ENCODE results near the gene AR.

DNA sequence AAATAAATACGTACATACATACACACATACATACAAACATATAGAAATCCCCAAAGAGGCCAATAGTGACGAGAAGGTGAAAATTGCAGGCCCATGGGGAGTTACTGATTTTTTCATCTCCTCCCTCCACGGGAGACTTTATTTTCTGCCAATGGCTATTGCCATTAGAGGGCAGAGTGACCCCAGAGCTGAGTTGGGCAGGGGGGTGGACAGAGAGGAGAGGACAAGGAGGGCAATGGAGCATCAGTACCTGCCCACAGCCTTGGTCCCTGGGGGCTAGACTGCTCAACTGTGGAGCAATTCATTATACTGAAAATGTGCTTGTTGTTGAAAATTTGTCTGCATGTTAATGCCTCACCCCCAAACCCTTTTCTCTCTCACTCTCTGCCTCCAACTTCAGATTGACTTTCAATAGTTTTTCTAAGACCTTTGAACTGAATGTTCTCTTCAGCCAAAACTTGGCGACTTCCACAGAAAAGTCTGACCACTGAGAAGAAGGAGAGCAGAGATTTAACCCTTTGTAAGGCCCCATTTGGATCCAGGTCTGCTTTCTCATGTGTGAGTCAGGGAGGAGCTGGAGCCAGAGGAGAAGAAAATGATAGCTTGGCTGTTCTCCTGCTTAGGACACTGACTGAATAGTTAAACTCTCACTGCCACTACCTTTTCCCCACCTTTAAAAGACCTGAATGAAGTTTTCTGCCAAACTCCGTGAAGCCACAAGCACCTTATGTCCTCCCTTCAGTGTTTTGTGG, 180.7 kb downstream of the AR start:
- no peak for TF ChIP-seq POLR2A (IDR thresholded peaks at IDR 0.05; ENCODE audit: low read depth, low read length)
- TF ChIP-seq TAF1 (IDR thresholded peaks at IDR 0.05; ENCODE audit: borderline replicate concordance, low read depth, low read length) = no peak

Measured in GM12892 (cell line).